MCF 10A (cell line): ENCODE results near the gene FOXB2. TPM values are rescaled to one million over a fixed set of nuclear protein-coding genes. Genes with fewer than 3 reads are reported as not detected.
"Not testable (repeated sequence)": the region's sequence is repeated elsewhere in the genome, so short reads cannot be mapped to it uniquely, and the experiment has no call there.

ENCODE experiments used
- Bru-seq: library from RNA; stranded (reverse); fragments of 400-500 nt; gene quantifications from one replicate; lab custom pipeline; 2021; lab: Mats Ljungman, UMichigan
- BruChase-seq, 2 experiments: library from RNA; stranded (reverse); fragments of 400-500 nt; gene quantifications; one replicate each; lab custom pipeline; 2021; lab: Mats Ljungman, UMichigan
- BruUV-seq: library from RNA; stranded (reverse); fragments of 400-500 nt; replicated peaks from 2 replicates; lab custom pipeline; 2021; lab: Mats Ljungman, UMichigan
- CTCF ChIA-PET: fragments of 300-600 bp; sonication (Branson Sonifier 250); formaldehyde crosslinking; extraction: SDS; loops from one replicate; lab custom pipeline; 2021; ENCODE audit warnings: antibody characterized with exemption, inconsistent platforms; lab: Yijun Ruan, JAX
- POLR2A ChIA-PET: fragments of 300-600, 350-650 bp; sonication (Branson Sonifier 250); formaldehyde crosslinking; extraction: SDS; loops from one replicate; lab custom pipeline; 2020; ENCODE audit warnings: antibody characterized with exemption, inconsistent platforms; lab: Yijun Ruan, JAX
- DNase-seq: peaks from one replicate; pipeline ENCODE4 v3.0.0-alpha.2; 2018; ENCODE audit not compliant: unreplicated experiment
- H3K27ac Mint-ChIP-seq: one replicate; pipeline ENCODE4 v1.8.0; 2022; ENCODE audit warnings: mild to moderate bottlenecking, low read depth, mixed read lengths; ENCODE audit not compliant: unreplicated experiment
- H3K27me3 Mint-ChIP-seq: one replicate; pipeline ENCODE4 v1.8.0; 2022; ENCODE audit warnings: mixed read lengths; ENCODE audit not compliant: insufficient read depth, unreplicated experiment
- H3K36me3 Mint-ChIP-seq: one replicate; pipeline ENCODE4 v1.8.0; 2022; ENCODE audit warnings: mild to moderate bottlenecking, moderate library complexity, mixed read lengths; ENCODE audit not compliant: insufficient read depth, unreplicated experiment
- H3K4me1 Mint-ChIP-seq: one replicate; pipeline ENCODE4 v1.8.0; 2022; ENCODE audit warnings: mixed read lengths; ENCODE audit not compliant: insufficient read depth, unreplicated experiment
- H3K4me3 Mint-ChIP-seq: one replicate; pipeline ENCODE4 v1.8.0; 2022; ENCODE audit warnings: mild to moderate bottlenecking, moderate library complexity, mixed read lengths; ENCODE audit not compliant: unreplicated experiment
- H3K9me3 Mint-ChIP-seq: one replicate; pipeline ENCODE4 v1.8.0; 2022; ENCODE audit warnings: mixed read lengths; ENCODE audit not compliant: unreplicated experiment
- intact Hi-C: fragments of 100-400 bp; cut with micrococcal nuclease; formaldehyde crosslinking; loops from 2 replicates; pipeline ENCODE4 v1.14.1; 2022
- long read RNA-seq: library from polyadenylated mRNA; stranded (forward); transcript quantifications from one replicate; pipeline ENCODE4 v2.0.0, GENCODE V29; 2022
- total RNA-seq: library from RNA; stranded (reverse); gene quantifications from 2 replicates; pipeline ENCODE4 v1.2.3, GENCODE V29; 2022
- TF ChIP-seq, protein P1 (sequence below): fragments of 200-600 bp; IDR thresholded peaks from one replicate; pipeline ENCODE4 v1.8.0; 2022; ENCODE audit warnings: antibody characterized with exemption, mild to moderate bottlenecking; ENCODE audit not compliant: unreplicated experiment

The FOXB2 gene
- total RNA-seq (not detected in 2 replicates), Bru-seq, nascent RNA (not detected), BruChase-seq, experiment 1, labeled RNA remaining after a 6-hour chase (not detected), BruChase-seq, experiment 2, labeled RNA remaining after a 2-hour chase (not detected)
- long read RNA-seq: 0 reads

DNA sequence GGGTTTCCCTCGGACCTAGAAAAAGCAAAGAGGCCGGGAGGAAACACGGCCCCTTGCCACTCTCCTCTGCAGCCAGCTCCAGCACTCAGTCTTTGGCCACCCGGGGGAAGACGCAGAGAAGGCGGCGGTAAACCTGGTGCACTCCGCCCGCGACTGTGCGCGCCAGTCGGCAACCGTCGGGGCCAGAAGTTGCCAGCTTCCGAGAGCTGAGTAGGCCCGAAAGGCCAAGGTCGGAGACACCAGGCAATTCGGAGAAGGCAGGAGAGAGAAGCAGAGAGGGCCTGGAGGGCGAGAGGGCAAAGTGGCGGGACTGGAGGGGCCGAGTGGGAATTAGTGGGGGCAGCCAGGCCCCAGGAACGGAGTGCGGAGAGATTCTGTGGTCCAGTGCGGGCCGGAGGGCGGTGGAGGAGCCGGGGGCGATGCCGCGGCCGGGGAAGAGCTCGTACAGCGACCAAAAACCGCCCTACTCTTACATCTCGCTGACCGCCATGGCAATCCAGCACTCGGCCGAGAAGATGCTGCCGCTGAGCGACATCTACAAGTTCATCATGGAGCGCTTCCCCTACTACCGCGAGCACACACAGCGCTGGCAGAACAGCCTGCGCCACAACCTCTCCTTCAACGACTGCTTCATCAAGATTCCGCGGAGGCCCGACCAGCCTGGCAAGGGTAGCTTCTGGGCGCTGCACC, at the start of gene FOXB2:
TSS of gene FOXB2 (plus strand) at position 420 of the 690 bp plus-strand sequence. CDS start at position 420, 0 bp downstream.
- Mint-ChIP-seq H3K9me3 (no peaks in the 10 kb centered on the region), H3K36me3 (no peaks in the 10 kb centered on the region), H3K27me3 (peaks cover 32% of the 10 kb centered on the region), H3K4me1 (peaks cover 2% of the 10 kb centered on the region), H3K4me3 (no peak within 1 kb of the TSS), H3K27ac (no peak within 1 kb of the TSS)
- intact Hi-C loops: no loop called here
- ChIA-PET CTCF (no interaction called here), POLR2A (no interaction called here)
- TF ChIP-seq, protein P1, sequence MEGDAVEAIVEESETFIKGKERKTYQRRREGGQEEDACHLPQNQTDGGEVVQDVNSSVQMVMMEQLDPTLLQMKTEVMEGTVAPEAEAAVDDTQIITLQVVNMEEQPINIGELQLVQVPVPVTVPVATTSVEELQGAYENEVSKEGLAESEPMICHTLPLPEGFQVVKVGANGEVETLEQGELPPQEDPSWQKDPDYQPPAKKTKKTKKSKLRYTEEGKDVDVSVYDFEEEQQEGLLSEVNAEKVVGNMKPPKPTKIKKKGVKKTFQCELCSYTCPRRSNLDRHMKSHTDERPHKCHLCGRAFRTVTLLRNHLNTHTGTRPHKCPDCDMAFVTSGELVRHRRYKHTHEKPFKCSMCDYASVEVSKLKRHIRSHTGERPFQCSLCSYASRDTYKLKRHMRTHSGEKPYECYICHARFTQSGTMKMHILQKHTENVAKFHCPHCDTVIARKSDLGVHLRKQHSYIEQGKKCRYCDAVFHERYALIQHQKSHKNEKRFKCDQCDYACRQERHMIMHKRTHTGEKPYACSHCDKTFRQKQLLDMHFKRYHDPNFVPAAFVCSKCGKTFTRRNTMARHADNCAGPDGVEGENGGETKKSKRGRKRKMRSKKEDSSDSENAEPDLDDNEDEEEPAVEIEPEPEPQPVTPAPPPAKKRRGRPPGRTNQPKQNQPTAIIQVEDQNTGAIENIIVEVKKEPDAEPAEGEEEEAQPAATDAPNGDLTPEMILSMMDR: no peak
- no TSS peak for BruUV-seq
- no peak for DNase-seq

DNA sequence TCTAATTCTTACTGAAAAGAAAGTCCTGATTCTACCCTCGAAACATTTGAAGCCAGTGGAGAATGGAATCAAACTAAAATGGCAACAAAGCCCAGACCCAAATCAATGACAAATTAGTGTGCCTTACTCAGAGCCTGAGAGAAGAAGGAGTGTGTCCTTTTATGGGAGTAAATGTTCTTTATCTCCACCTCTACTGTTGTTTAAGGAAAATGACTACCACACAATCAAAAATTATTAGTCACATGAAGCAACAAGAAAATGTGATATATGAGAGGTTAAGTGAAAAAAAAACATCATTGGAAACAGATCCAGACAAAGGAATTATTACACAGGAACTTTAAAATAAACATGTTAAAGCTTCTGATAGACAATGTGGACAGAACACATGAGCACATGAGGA, 49.7 kb upstream of the FOXB2 start:
- no peak overlapping the region for H3K27ac Mint-ChIP-seq
- TF ChIP-seq, protein P1: no peak
- intact Hi-C loops: no loop called here
- no peaks in the 10 kb centered on the region for H3K4me1 Mint-ChIP-seq
- CTCF ChIA-PET: interaction anchor here (0.6 to 1.2 kb wide), 3 partner anchors 17 to 366 kb away, joined by 3 to 5 read pairs (median 4); no protein-coding TSS in a partner anchor
- peaks cover 5% of the 10 kb centered on the region for H3K36me3 Mint-ChIP-seq
- DNase-seq: no peak
- H3K4me3 Mint-ChIP-seq: no peak overlapping the region
- H3K27me3 Mint-ChIP-seq: peaks cover 25% of the 10 kb centered on the region
- POLR2A ChIA-PET: interaction anchor here (0.7 kb wide), 1 partner anchor 48 kb away, joined by 4 read pairs; no protein-coding TSS in a partner anchor
- H3K9me3 Mint-ChIP-seq: peaks cover 10% of the 10 kb centered on the region
- no TSS peak for BruUV-seq

DNA sequence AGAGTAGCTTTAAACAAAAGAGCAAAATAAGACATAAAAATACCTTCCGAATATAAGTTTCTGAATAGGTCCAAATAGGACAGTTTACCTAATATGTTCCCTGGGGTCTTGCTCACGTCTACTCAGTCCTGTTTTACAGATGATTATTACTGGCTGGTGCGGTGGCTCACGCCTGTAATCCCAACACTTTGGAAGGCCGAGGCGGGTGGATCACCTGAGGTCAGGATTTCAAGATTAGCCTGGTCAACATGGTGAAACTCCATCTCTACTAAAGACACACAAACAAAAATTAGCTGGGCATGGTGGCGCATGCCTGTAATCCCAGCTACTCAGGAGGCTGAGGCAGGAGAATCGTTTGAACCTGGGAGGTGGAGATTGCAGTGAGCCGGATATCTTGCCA, 40.6 kb upstream of the FOXB2 start:
- H3K36me3 Mint-ChIP-seq, BruUV-seq, DNase-seq, H3K4me3 Mint-ChIP-seq, intact Hi-C loops, POLR2A ChIA-PET, H3K4me1 Mint-ChIP-seq, H3K27ac Mint-ChIP-seq, H3K9me3 Mint-ChIP-seq: not testable (repeated sequence)
- H3K27me3 Mint-ChIP-seq: peaks cover 47% of the 10 kb centered on the region
- CTCF ChIA-PET: interaction anchor here (1.0 to 1.8 kb wide), 2 partner anchors 8 to 93 kb away, joined by 4 to 8 read pairs; no protein-coding TSS in a partner anchor

DNA sequence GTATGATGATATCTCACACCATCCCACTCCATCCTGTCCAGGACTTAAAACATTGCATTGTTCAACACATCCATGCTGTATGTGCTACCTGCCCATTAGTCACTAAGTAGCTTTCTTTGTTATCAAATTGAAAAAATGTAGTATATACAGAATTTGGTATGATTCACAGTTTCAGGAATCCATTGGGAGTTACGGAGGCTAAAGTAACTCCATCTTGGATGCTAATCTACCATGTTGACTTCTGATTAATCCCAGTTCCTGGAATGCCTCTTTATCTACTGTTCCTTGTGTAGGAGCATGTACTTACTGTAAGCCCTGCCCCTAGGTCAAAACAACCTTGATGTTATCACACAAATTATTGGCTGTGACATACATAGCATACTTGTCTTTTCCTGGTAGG, 38.9 kb upstream of the FOXB2 start:
- Mint-ChIP-seq H3K36me3 (no peaks in the 10 kb centered on the region), H3K27me3 (peaks cover 30% of the 10 kb centered on the region), H3K4me3 (no peak overlapping the region), H3K27ac (no peak overlapping the region), H3K9me3 (no peaks in the 10 kb centered on the region), H3K4me1 (no peaks in the 10 kb centered on the region)
- TF ChIP-seq, protein P1: no peak
- BruUV-seq: no TSS peak
- no peak for DNase-seq
- POLR2A ChIA-PET: interaction anchor here (0.7 kb wide), 1 partner anchor 51 kb away, joined by 3 read pairs; no protein-coding TSS in a partner anchor
- intact Hi-C loops: no loop called here
- CTCF ChIA-PET: no interaction called here
